ENCODE measurements around the gene AK1. TPM values are rescaled to one million over a fixed set of nuclear protein-coding genes. Genes with fewer than 3 reads are reported as not detected.

AK1 gene
- total and polyA plus RNA-seq, 9 of the 15 experiments (the other 6 are each of a cell fraction or from before 2014, with no cell fraction given), result 10.1 to 71.8 (median 39.0) TPM

- TF ChIP-seq ZNF740 (CRISPR knock-in tag; IDR thresholded peaks at IDR 0.05) (no peak), ZNF740 (tag; IDR thresholded peaks at IDR 0.05) (no peak), ETS1 (conservative IDR thresholded peaks at IDR 0.05; ENCODE audit: control insufficient read depth, low read depth, low read length) (no peak), ARNT (IDR thresholded peaks at IDR 0.05) (no peak), TGIF2 (CRISPR knock-in tag; IDR thresholded peaks at IDR 0.05) (no peak), ZNF445 (CRISPR knock-in tag; IDR thresholded peaks at IDR 0.05; ENCODE audit: low read depth) (no peak), ZHX1 (conservative IDR thresholded peaks at IDR 0.05; ENCODE audit: low read length) (no peak), ZBTB1 (CRISPR knock-in tag; IDR thresholded peaks at IDR 0.05; ENCODE audit: borderline replicate concordance, low read depth) (no peak), COPS2 (conservative IDR thresholded peaks at IDR 0.05) (no peak), SRSF1 (IDR thresholded peaks at IDR 0.05; ENCODE audit: low read depth, low read length) (no peak), ZNF121 (CRISPR knock-in tag; conservative IDR thresholded peaks at IDR 0.05) (peak; percentile 100), E4F1 (CRISPR knock-in tag; IDR thresholded peaks at IDR 0.05; ENCODE audit: borderline replicate concordance) (no peak)
Measured at GRCh38 chr9:127919253-127919815, 41.9 kb upstream of the AK1 start (continued).
